Measurements from ENCODE around the gene RPLP2.

The RPLP2 gene

DNA sequence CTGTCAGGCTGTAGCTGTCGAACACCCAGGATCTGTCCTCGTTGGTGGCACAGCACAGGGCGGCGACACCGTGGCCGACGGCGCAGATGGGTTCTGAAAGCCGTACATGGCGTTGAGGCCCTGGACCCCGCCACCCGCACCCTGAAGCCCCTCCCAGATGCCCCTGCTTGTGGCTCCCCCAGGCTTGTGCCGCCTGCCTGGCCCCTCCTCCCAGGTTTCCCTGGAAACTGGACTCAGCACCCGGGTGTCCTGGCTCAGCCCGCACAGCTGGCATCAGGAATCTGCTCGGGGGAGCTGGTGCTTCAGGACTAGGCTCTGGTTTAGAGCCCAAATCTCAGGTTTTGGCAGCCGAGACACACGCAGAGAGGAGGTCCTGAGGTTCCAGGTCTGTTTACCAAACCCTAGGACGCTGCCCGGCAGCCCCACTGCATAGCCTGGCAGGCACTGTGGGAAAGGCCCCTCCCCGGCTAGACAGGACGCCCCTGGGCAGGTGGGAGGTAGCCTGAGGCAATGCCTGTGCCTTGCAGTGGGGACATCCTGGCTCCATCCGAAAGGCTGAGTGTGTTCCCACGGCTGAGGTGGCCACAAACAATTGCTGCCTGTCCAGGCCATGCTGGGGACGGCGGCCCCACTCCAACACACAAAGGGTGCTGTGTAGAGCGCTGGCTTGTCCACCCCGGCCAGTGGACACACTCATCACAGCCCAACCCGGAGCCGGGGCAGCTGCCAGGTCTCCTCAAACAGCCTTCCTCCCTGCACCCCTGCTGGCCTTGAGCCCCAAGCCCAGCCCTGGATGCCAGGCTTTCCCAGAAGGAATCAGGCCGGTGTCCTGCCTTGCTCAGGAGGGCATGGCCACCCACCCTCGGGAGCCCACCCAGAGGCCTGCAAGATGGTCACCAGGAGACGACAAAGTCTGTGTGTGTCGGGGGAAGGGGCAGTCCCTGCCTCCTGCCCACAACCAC lies 37.1 kb upstream of the RPLP2 start:
- no peak for DNase-seq (ENCODE audit: low read depth, low spot score)
- no peak overlapping the region for H3K4me3 ChIP-seq (ENCODE audit: low read length)

DNA sequence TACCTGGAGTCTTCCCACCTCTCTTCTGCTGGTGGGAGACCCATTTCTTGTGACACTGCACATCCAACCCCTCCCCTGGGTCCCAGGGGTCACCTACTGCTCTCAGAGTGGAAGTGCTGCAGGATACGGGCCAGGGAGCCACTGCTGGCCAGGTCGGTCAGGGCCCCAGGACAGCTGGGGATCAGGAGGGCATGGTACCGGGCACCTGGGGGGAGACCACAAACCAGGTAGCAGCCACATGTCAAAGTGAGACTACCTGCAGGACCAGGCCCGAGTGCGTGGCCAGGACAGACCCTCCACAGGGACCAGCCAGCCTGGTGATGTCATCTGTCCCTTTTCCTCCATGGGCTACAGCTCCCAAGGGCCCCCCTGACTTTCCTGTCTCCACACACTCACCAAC lies 36.3 kb upstream of the RPLP2 start:
- H3K4me3 ChIP-seq (ENCODE audit: low read length), result no peak overlapping the region
- no peak for DNase-seq (ENCODE audit: low read depth, low spot score)

DNA sequence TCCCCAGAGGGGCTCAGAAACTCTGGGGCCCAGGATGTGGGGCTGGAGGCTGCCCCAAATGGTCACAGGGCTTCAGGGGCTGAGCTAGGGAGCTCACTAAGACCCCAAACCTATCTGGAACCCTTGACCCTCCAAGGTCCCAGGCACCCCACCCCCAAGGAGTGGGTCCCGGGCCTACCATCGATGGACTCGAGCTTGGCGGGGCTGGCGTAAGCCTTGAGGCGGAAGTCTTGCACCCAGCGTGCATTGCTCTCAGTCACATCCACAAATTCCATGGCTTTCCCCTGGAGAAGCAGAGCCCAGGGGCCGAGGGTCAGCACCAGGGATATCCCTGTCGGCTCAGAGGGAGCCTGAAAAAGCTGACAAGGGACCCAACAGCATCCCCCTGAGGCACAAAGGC lies 35.9 kb upstream of the RPLP2 start:
- no peak for DNase-seq (ENCODE audit: low read depth, low spot score)
- H3K4me3 ChIP-seq (ENCODE audit: low read length), result no peak overlapping the region

DNA sequence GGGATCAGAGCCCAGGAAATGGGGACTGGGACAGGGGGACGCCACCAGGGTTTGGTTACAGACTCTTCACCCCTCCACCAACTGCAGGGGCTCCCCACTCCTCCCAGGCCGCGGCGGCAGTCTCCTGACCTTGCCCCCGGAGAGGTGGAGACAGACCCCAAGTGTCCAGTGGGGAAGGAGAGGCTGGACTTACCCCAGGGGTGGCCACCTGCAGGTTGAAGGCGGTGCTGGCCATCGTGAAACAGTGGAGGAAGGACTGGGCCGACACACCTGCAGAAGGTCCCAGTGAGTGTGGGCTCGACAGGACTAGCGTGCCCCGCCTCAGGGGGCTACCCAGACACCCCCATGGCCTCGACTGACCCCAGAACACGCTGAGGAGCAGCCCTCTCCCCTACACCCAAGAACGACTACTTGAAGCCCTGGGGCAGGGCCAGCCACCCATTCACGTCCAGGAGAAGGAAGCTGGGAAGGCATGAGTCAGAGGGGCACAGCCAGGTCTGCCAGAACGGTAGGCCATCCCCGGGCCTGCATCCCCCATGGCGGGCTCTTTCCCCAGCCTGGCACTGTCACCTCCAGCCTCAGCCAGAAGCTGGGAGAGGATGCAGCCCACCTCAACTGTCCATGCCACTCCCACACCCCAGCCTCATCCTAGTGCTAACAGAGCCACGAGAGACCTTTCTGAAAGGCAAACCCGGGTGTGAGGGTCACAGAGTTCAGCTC lies 34.7 kb upstream of the RPLP2 start:
- DNase-seq (ENCODE audit: low read depth, low spot score), result no peak
- H3K4me3 ChIP-seq (ENCODE audit: low read length), result no peak overlapping the region

DNA sequence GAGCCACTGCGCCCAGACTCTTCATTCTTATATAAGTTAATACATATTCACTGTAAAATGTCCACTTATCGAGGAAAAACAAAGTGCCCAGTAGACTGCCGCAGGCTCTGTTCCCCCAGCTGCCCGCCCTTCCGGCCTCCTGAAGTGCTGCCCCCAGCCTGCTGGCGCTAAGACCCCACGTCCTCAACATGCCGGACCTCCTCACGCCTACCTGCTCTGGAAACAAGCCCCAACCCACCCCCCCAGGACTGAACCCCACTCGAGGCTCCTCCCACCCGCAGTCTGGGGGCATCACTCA lies 33.6 kb upstream of the RPLP2 start:
- no peak for DNase-seq (ENCODE audit: low read depth, low spot score)
- H3K4me3 ChIP-seq (ENCODE audit: low read length), result peak overlapping the region; percentile 81

DNA sequence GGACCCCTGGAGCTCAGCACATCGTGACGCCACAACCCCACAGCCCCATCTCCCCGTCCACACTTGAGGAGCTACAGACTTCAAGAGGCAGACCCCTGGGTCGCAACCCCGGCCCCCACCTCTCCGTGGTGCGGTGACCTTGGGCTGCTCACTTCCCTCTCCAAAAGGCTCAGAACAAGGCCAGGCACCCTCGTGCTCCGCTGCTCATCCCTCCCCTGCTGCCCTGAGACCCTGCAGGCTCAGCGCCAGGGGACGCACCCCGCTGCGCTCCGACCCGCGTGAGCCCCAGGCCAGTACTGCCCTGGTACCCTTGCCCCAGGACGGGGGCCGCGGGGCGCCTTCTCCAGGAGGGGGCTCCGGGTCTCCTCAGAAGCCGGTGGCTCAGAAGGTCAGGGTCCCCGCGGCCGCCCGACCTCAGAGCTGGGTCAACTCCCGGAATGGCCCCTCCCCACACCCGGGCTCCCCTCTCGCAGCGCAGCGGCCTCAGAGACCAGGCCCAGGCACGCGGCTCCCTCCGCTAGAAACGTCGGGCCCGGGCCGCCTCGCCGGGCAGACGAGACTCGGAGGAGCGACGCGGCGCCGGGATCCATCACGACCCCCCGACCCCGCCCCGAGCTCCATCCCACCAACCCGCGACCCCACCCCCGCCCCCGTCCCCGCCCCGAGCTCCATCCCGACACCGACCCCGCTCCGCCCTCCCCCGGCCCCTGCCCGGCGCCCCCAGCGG lies 33.0 kb upstream of the RPLP2 start:
- DNase-seq (ENCODE audit: low read depth, low spot score), result no peak
- H3K4me3 ChIP-seq (ENCODE audit: low read length), result peak overlapping the region; percentile 81

DNA sequence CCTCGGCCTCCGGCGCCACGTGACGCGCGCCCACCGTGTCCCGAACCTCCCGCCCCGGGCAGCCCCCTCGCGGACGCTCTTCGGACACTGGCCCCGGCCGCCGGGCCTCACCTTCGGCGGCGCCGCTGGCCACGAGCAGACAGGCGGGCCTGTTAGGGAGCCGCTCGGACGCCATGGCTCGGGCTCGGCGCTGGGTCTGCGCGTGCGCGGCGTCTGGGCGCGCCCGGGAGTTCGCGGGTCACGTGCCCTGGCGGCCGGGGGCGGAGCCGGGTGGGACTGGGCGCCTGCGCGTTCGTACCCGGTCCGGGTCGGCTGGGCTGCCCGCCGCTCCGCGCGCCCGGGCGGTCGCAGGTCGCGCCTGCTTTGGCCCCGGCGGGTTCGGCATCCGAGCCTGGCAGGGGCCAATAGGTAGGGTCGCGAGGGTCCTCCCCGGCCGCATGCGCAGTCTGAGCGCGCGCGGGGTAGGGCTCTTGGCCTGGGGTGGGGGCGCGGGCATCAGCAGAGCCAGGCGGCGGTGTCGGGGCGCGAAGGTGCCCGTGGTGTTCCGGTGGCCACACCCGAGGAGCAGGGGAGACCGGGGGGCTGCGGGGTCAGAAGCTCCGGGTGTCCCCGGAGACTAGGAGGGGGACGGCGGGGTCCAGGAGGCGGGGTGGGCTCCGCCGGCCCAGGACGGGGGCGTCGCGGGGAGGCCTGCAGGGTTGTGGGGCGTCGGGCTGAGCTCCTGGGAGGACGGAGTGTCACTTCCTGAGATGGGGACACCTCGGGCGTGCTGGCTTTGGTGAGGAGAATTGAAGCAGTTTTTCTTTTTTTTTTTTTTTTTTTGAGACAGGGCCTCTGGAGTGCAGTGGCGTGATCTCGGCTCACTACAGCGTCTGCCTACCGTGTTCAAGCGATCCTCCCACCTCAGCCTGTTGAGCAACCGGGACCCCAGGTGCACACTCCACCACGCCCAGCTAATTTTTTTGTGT lies 32.2 kb upstream of the RPLP2 start, which contains the start of gene GATD1:
Gene GATD1 (minus strand): TSS at position 200 of the 968 bp plus-strand sequence. CDS start 25 bp downstream, at position 175.
- H3K4me3 ChIP-seq (ENCODE audit: low read length), result peak within 1 kb of the TSS; percentile 81
- DNase-seq (ENCODE audit: low read depth, low spot score), result peak; percentile 68

DNA sequence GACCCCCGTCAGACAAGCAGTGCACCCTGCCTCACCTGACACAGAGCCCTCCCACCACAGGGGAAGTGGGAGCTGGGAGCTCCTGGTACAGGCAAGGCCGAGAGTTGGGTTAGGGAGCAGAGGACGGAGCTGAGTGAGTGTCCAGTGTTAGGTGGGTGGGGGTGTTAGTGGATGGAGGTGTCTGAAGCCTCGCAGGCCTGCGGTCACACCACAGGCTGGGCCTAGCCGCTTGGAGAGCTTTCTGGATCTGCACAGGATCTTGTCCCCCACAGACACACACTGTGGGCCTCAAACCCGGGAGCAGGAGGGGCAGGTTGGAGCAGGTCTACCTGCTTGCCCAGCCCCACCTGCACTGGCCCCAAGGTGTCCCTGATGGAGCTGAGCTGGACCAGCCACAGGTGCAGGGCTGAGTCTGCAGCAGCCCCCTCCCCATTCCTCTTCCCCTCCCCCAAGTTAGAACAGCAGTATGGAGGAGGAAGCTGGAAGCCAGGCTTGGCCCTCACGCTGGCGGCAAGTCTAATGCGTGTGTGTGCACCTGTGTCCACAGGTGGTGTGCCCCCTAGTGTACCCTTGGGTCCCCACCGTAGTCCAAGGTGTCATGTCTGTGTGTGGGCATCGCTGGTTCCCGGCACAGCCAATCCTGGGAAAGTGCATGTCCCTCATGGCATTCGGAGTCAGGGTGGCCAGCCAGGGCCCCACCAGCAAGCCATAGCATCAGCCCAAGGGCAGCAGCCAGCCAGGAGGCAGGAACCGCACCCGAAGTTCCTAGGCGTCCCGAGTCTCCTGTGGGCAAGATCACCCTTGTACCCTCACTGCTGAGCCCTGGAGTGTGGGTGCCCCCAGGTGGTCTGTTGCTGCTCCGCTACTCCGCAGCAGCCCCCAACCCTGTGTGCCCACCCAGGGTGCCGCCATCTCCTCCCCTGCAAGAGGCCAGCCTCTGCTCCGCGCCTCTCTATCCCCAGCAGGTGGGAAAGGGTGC lies 30.5 kb upstream of the RPLP2 start:
- H3K4me3 ChIP-seq (ENCODE audit: low read length), result no peak overlapping the region

DNA sequence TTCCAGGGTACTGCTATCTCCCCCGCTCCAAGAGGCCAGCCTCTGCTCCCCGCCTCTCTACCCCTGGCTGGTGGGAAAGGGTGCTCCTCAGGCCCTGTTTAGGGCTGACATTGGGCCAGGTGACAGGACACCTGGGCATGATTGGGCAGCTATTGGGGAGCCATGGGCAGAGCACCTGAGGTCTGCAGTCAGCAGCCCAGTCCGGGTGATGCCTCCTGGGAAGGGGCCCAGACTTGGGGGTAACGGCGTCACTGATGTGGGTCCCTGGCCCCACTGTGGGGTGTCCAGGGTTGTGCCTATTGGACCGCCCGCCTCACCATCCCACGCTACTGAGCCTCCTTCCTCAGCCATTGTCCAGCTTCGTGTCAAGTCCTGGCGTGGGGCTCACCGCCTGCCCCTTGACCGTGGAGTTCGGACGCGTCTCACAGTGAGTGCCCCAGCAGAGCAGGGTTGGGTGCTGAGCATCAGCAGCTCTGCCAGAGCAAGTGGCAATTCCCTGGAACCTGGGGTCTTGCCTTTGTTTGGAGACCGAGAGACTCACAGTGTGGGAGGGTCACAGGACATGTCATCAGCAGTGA lies 29.7 kb upstream of the RPLP2 start:
- no peak overlapping the region for H3K4me3 ChIP-seq (ENCODE audit: low read length)
- no peak for DNase-seq (ENCODE audit: low read depth, low spot score)

More for the DNA sequence above, 30.5 kb upstream of the RPLP2 start:
- no peak for DNase-seq (ENCODE audit: low read depth, low spot score)

DNA sequence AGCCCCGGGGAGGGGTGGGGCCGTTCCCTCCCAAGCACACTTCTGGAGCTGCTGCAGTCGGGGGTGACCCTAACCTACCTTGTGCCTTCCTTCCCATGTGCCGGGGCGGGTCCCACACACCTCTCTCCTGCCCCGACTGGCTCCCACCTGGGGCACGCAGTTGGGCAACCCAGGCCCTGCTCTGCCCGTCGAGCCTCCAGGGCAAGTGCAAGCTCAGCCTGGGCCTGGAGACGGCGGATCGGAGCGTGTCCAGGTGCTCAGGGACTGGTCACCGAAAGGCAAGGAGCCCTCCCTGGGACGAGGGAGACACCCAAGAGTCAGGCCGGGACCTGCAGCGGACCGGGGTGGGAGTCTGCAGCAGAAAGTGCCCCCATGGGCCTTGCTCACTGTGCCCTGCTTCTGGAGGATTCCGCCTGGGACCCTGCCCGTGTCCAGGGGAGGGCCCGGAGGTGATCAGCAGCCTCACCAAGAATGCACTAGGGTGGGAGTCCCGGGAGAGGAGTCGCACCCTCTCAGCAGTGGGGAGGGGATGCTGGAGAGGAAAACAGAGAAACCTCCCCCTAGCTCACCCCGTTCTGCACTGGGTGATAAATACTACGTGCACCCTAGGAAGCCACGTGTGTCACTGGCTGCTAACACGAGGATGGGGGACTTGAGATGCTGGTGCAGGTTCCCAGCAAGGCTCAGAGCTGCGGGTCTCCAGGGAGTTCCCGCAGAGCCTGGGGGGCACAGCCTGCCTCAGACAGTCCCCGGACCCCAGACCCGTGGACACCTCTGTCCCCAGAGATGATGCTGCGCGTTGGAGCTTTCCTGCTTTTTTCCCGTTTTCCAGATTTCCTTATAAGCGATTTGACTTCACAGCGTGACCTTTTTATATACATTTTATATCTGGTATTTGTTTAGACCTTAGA lies 27.2 kb upstream of the RPLP2 start:
- H3K4me3 ChIP-seq (ENCODE audit: low read length), result no peak overlapping the region
- DNase-seq (ENCODE audit: low read depth, low spot score), result no peak

DNA sequence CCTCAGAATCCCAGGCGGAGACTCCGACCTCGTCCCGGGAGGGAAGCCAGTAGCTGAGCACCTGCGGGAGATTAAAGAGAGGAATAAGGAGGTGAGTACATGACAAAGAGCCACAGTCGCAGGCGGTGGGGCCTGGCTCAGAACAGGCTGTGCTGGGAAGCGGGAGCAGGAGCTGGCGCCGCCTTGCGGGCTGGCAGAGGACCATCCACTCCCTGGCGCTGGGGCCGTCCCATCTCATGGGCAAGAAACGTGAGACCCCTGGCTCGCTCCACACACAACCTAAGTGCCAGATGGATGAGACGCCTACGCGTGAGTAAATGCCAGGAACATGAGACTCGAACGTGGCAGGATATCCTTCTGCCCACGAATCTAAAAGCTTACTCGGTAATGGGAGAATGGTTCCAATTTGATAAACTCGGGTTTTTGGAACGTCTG lies 26.2 kb upstream of the RPLP2 start:
- DNase-seq (ENCODE audit: low read depth, low spot score), result no peak
- H3K4me3 ChIP-seq (ENCODE audit: low read length), result no peak overlapping the region

DNA sequence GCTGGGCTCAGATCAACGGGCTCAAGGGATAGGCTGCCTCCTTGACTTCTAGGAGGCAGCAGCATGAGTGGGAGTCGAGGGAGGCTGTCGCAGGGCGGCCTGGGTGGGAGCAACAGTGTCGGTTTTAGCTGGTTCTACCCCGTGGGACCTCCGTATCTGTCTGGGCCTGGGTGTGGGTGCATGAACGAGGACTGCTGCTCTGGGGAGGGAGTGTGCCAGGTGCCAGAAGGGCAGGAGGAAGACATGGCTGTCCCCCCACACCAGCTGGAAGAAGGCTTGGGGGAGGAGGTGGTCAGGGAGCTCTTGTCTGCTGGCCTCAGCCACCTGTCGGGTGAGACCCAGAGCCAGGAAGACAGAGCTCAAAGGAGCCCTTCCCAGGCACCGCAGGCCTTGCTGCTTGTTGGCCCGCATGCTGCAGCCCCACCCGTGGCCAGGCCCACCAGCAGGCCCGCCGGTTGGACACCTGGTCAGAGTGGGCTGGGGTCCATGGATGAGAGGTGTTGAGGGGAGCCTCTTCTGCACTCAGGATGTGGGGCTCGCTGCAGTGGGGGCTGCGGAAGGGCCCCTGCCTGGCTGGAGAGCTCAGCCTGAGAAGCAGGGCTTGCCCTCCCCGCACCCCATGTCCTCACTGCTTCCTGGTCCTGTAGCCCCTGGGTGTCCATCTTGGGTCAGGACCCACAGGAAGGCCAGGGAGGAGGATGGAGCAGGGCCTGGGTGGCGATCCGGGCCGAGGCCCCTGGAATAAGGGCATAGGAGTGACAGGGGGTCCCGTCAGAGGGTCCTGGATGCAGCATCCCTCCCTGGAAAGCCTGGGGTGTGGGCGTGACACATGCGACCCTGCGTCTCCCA lies 23.3 kb upstream of the RPLP2 start:
- no peak overlapping the region for H3K4me3 ChIP-seq (ENCODE audit: low read length)
- DNase-seq (ENCODE audit: low read depth, low spot score), result no peak

DNA sequence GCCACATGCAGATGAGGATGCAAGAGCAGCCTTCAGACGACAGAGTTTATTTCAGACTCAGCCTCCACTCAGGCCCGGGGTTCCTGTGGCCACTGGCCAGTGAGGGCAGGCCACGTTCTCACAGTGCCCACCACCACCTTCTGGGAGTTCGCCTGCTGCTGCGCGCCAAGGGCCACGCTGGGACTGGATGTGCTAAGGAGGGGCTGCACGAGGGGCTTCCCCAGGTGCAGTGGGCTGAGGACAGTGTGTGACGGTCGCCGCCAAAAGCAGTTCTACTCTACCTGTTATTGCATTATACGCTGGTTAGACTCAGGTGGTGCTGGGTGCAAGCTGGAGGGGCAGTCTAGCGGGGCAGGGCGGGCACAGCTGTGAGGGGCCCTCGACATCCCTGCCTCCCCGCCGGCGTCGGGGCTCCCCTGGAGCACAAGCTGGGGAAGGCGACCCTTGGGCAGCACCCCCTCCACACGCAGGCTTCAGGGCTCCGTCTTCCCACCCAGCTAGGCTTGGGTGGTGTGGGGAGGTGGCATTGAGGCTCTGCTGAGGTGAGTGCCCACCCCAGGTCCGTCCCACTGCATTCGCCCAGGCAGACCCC lies 22.6 kb upstream of the RPLP2 start:
- no peak overlapping the region for H3K4me3 ChIP-seq (ENCODE audit: low read length)
- no peak for DNase-seq (ENCODE audit: low read depth, low spot score)

DNA sequence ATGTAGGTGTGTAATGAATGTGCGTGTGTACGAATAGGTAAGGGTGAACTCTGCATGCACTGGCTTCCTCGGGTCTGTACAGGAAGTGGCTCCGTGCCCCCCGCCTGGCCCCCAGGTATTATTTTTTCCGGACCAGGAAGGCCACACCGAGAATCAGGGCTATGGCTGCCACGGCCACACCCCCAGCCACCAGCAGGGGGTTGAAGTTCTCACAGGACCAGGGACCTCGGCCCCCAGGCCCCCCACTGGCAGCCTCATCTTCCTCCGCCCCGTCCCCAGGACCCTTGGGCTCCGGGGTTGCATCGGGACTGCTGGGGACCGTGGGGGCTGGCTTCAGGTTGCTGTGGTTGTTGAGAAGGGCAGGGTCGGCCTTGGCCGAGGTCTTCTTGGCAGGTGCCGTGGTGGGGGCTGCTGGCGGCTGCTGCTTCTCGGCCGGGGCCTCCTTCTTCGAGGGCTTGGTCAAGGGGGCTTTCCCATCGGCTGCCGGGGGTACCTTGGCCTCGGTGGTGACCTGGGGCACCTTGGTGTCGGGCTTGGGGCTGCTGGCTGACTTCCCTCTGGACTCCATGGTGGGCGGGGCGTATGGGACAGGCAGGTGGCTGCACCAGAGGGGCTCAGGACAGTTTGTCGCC lies 21.6 kb upstream of the RPLP2 start:
- H3K4me3 ChIP-seq (ENCODE audit: low read length), result no peak overlapping the region
- DNase-seq (ENCODE audit: low read depth, low spot score), result no peak

All from Jurkat, Clone E6-1 (cell line).